HUES48 (cell line): ENCODE measurements around the gene C1orf52.

Source experiments
- H3K27ac ChIP-seq: one replicate; pipeline ENCODE4 v1.7.0; 2013; ENCODE audit warnings: low read depth, low read length, inconsistent platforms
- H3K27me3 ChIP-seq: 2 replicates; pipeline ENCODE4 v1.6.1; 2013; ENCODE audit warnings: mild to moderate bottlenecking, low read length; ENCODE audit not compliant: control insufficient read depth, insufficient read depth
- H3K36me3 ChIP-seq: 2 replicates; pipeline ENCODE4 v1.6.1; 2013; ENCODE audit warnings: low read length; ENCODE audit not compliant: control insufficient read depth, insufficient read depth
- H3K4me1 ChIP-seq: 2 replicates; pipeline ENCODE4 v1.6.1; 2013; ENCODE audit warnings: mild to moderate bottlenecking, low read length; ENCODE audit not compliant: control insufficient read depth, insufficient read depth
- H3K4me3 ChIP-seq: 2 replicates; pipeline ENCODE4 v1.5.1; 2013; ENCODE audit warnings: mild to moderate bottlenecking, low read depth, low read length
- H3K9ac ChIP-seq: 2 replicates; pipeline ENCODE4 v1.6.1; 2013; ENCODE audit warnings: mild to moderate bottlenecking, low read depth, low read length, moderate library complexity
- H3K9me3 ChIP-seq: 2 replicates; pipeline ENCODE4 v1.6.1; 2013; ENCODE audit warnings: low read length; ENCODE audit not compliant: control insufficient read depth, insufficient read depth

C1orf52 gene

DNA sequence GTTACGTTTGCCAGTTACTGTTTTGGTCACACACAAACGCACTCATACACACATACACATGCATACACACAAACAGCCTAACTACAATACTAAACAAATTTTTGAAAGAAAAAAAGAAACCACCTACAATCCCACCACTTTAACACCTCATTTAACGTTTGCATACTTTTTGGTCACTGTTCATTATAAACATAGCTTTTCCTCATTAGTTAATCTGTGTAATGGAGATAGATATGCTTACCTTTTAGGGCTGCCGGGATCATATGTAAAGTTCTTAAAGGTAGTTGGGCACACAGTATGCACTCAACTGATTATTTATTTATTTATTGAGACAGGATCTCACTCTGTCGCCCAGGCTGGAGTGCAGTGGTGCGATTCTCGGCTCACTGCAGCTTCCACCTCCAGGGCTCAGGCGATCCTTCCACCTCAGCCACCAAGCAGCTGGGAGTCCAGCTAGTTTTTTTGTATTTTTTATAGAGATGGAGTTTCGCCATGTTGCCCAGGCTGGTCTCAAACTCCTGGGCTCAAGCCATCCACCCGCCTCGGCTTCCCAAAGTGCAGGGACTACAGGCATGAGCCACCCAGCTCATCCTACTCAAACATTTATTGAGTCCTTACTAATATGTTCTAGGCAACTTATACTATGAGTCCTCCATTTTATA, 17.6 kb upstream of the C1orf52 start:
- H3K4me1 ChIP-seq: peaks cover 20% of the 10 kb centered on the region
- H3K4me3 ChIP-seq: peak overlapping the region; percentile 83
- H3K36me3 ChIP-seq: peaks cover 7% of the 10 kb centered on the region; the same call in 1 of the 2 replicates
- H3K9me3 ChIP-seq: no peaks in the 10 kb centered on the region
- H3K27me3 ChIP-seq: no peaks in the 10 kb centered on the region
- peak overlapping the region; percentile 96 for H3K27ac ChIP-seq
- H3K9ac ChIP-seq: no peak overlapping the region

DNA sequence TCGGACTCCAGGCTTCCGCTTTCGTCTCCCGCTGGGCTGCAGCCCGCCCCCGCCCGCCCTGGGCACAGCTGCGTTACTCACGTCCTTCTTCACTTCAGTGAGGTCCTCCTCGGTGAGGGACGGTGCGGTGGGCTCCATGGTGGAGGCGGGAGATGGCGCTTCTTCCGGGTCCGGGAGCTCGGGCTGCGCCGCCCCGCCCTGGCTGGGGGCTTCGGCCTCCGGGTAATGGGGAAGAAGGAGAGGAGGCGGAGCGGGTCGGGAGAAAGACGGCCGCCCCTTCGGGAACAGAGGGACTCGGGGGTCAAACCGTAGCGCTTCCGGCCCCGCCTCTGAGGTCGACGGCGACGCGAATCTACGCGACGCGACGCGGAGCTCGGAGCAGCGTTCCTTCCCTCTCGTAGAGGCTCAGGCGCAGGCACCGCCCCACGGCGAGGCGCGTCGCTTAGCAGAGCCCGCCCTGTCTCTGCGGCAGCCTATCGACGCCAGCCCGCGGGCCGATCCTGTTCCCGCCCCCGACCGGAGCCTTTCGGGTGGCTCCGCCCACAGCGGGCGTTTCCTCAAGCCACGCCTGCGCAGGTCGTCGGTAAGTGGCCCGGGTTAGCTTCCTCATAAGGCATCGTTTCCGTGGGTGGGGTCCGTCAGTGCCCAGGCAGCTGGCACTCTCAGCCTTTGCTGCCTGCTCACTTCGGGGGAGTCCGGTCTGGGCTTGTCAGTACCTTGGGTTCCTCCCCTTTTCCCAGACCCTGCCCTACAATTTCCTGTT, 16.9 kb upstream of the C1orf52 start, which contains the start of gene BCL10:
TSS of gene BCL10 (minus strand) at position 418 of the 763 bp plus-strand sequence. CDS start at position 138, 280 bp downstream.
- H3K27me3 ChIP-seq: no peaks in the 10 kb centered on the region
- H3K9ac ChIP-seq: peak within 1 kb of the TSS; percentile 62
- peak within 1 kb of the TSS; percentile 83 for H3K4me3 ChIP-seq
- peak within 1 kb of the TSS; percentile 96 for H3K27ac ChIP-seq
- H3K36me3 ChIP-seq: peaks cover 13% of the 10 kb centered on the region
- H3K9me3 ChIP-seq: no peaks in the 10 kb centered on the region
- H3K4me1 ChIP-seq: peaks cover 19% of the 10 kb centered on the region; the same call in 1 of the 2 replicates

DNA sequence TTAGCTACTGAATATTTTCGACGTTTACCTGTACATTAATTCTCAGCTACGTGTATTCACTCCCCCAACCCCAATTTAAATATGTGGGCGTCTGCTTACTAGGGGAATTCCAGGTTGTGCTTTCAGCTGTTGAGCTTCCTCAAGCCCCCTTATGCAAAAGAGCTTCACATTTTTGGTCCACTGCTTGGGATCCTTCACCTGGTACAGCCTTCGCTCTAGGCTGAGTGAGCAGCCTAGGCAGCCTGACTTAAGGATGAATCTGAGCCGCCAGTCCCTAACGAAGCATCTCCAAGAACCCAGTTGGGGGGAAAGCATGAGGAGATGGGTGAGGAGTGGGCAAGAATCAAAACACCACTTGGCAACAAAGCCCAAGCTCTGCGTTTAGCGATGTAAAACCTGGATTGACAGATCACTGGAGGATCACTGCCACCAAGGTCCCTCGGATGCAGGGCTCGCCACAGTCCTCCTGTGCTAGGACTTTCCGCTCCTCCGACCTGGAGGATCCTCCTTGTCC, 16.3 kb upstream of the C1orf52 start:
- Histone ChIP-seq H3K4me1 (peaks cover 19% of the 10 kb centered on the region; the same call in 1 of the 2 replicates), H3K36me3 (peaks cover 20% of the 10 kb centered on the region), H3K9me3 (no peaks in the 10 kb centered on the region), H3K27me3 (no peaks in the 10 kb centered on the region), H3K27ac (peak overlapping the region; percentile 96), H3K4me3 (peak overlapping the region; percentile 83), H3K9ac (peak overlapping the region; percentile 62)

DNA sequence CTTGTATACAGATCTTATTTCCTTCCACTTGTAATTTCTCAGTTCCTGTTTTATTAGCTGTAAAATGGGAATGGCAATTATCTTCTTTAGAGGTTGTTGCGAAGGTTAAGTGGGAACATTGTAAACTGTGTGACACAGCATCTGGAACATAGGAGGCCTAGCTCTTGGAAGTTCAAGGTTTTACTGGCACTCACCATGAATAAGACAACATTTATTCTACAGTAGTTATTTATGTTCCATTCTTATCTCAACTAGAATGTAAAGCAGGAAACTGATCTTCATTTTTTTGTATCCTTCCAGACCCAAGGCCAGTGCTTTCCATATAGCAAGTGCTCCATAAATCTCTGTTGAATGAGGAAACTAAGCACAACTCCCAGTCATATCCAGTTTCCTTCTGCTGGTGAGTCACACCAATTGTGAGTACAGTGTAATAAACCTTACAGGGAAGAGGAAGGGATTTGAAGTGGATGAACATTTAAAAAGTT, 15.5 kb upstream of the C1orf52 start:
- Histone ChIP-seq H3K9ac (no peak overlapping the region), H3K36me3 (peaks cover 27% of the 10 kb centered on the region), H3K27ac (no peak overlapping the region), H3K4me3 (peak overlapping the region; percentile 83), H3K9me3 (no peaks in the 10 kb centered on the region), H3K4me1 (peaks cover 16% of the 10 kb centered on the region; the same call in 1 of the 2 replicates), H3K27me3 (no peaks in the 10 kb centered on the region)

DNA sequence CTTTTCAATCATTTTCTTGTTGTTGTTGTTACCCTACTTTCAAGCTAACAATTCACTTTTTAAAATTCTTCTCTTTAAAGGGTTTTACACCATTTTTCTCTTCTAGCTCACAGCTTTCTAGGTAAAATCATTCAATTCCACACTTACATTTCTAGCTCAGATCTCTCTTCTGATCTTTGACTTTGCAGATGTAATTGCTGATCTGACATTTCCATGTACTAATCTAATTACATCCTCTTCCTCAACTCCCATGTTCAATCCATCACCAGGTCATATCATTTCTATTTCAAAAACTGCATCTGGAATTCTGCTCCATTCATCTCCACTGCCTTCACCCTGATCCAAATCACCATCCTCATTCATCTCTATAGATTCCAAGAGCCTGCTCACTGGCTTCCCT, 13.9 kb upstream of the C1orf52 start:
- peaks cover 11% of the 10 kb centered on the region; the same call in 1 of the 2 replicates for H3K4me1 ChIP-seq
- H3K36me3 ChIP-seq: peaks cover 42% of the 10 kb centered on the region
- no peak overlapping the region for H3K9ac ChIP-seq
- H3K9me3 ChIP-seq: no peaks in the 10 kb centered on the region
- H3K27me3 ChIP-seq: no peaks in the 10 kb centered on the region
- no peak overlapping the region for H3K4me3 ChIP-seq
- no peak overlapping the region for H3K27ac ChIP-seq

DNA sequence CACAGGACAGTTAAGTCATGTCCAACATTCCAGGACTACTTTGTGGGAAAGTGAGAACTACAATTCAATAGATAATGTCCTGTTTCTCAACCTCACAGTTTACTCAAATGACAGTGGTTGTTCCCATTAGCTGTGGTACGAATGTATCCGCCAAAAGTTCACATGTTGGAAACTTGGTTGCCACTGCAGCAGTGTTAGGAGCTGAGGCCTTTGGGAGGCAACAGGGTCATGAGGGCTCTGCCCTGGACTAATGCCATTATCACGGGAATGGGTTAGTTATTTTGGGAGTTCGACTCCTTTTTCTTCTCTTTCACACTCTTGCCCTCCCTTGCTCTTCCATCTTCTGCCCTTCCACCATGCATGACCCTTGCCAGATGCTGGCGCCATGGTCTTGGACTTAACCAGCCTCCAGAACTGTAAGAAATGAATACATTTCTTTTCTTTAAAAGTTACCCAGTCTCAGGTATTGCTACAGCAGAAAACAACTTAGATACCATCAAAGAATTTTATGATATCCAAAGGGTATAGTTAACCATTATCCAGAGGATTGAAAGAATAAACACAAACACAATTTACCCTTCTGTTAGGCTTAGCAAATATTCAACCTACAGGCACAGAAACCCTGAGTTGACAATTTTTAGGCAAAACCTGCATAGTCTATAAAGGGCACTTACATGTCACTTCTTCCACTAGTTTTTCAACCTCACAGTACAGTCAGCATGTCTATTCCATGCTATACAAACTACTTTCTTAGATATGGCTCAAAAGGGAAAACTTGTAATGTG, 9.5 kb upstream of the C1orf52 start:
- Histone ChIP-seq H3K36me3 (peaks cover 78% of the 10 kb centered on the region), H3K4me3 (no peak overlapping the region), H3K9ac (no peak overlapping the region), H3K4me1 (no peaks in the 10 kb centered on the region), H3K9me3 (no peaks in the 10 kb centered on the region), H3K27me3 (no peaks in the 10 kb centered on the region), H3K27ac (no peak overlapping the region)

DNA sequence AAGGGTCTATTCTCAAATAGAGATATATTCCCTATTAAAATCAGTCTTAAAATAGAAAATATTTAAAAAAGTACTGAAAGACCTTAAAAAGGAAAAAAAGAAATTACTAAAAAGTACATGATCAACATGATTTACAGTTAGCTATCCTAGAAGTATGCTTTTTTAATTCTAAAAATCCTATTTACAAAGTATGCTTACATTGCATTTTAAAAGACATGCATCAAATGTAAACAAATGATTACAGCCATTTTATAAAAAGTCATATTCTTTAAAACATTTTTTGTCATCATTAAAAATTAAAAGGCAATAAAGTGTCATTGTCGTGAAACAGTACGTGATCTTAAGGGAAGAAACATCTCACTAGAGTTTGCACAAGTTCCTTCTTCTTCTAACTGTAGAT, 7.9 kb upstream of the C1orf52 start:
- no peak overlapping the region for H3K27ac ChIP-seq
- H3K27me3 ChIP-seq: no peaks in the 10 kb centered on the region
- no peaks in the 10 kb centered on the region for H3K4me1 ChIP-seq
- H3K4me3 ChIP-seq: no peak overlapping the region
- peaks cover 72% of the 10 kb centered on the region for H3K36me3 ChIP-seq
- H3K9ac ChIP-seq: no peak overlapping the region
- H3K9me3 ChIP-seq: no peaks in the 10 kb centered on the region

DNA sequence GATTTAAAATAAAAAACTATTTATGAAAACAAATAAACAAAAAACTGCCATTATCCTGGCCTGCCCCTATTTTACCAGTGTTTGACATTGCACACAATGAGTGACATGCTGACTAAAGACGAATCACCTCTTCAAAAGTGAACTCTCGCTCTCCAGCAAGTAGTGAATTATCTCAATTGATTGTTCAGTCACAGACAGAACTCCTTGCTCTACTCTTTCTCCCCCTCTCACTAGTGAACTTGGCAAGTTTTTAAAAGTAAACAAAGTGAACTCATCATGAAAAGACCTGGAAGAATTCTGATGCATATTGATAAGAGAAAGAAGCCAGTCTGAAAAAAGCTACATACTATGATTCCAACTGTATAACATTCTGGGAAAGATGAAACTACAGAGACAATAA, 4.7 kb upstream of the C1orf52 start:
- no peak overlapping the region for H3K4me3 ChIP-seq
- no peaks in the 10 kb centered on the region for H3K27me3 ChIP-seq
- no peak overlapping the region for H3K9ac ChIP-seq
- H3K9me3 ChIP-seq: 0 out of 2 replicates have a peak, but pooled peaks cover 4% of the 10 kb centered on the region
- peaks cover 43% of the 10 kb centered on the region for H3K36me3 ChIP-seq
- H3K4me1 ChIP-seq: peaks cover 3% of the 10 kb centered on the region; the same call in 1 of the 2 replicates
- no peak overlapping the region for H3K27ac ChIP-seq

DNA sequence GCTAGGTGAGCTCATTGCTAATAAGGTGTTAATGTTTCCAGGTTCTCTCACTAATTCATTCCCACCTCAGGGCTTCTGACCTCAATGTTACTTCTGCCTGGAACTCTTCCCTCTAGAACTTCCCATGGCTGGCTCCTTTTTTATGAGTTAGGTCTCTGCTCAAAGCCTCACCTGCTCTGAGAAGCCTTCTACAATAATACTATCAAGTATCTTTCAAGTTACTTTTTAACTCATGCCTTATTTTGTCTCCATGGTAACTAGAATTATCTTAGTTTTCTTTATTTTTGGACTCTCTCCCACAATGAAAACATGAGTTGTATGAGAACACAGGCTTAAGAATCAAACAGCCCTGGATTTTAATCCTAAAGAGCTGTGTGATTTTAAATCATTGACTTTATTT, 3.5 kb upstream of the C1orf52 start:
- H3K9ac ChIP-seq: no peak overlapping the region
- 0 out of 2 replicates have a peak, but pooled peaks cover 4% of the 10 kb centered on the region for H3K9me3 ChIP-seq
- H3K27ac ChIP-seq: no peak overlapping the region
- H3K27me3 ChIP-seq: no peaks in the 10 kb centered on the region
- no peak overlapping the region for H3K4me3 ChIP-seq
- peaks cover 38% of the 10 kb centered on the region for H3K36me3 ChIP-seq
- H3K4me1 ChIP-seq: peaks cover 3% of the 10 kb centered on the region

DNA sequence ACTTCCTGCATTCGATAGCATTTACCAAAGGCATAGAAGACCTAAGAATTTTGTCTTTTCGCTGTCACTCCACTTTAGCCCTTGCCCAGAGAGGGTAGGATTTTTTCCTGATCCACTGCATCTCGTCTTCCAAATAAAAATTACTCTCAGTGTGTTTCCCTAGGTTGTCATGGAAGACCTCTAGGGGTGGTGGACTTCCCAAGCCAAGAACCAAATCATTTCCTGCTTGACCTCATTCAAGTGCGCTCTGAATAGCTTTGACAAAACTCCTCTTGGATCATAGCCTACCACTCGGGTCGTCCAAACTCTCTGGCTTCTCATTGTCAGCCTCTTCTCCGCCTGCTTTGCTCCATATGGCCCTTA, 431 bp upstream of the C1orf52 start:
- H3K27ac ChIP-seq: no peak overlapping the region
- peaks cover 3% of the 10 kb centered on the region for H3K4me1 ChIP-seq
- no peak overlapping the region for H3K9ac ChIP-seq
- H3K36me3 ChIP-seq: peaks cover 34% of the 10 kb centered on the region
- peak overlapping the region; percentile 99 for H3K4me3 ChIP-seq
- H3K9me3 ChIP-seq: 0 out of 2 replicates have a peak, but pooled peaks cover 4% of the 10 kb centered on the region
- H3K27me3 ChIP-seq: no peaks in the 10 kb centered on the region
